NOMO-1 treated with dmso at 0.1 percent for 144 hours (cell line): ENCODE measurements around the gene DEFB132.

Experiments used
- DNase-seq: peaks from one replicate; lab custom pipeline; 2025; ENCODE audit not compliant: unreplicated experiment; lab: John Stamatoyannopoulos, UW

Gene DEFB132

GRCh38 chr20:263701-264100, 6.2 kb downstream of the DEFB132 start:
- DNase-seq = no peak

GRCh38 chr20:266596-267562, 9.4 kb downstream of the DEFB132 start:
- peak; percentile 85 for DNase-seq

- DNase-seq = no peak
Measured at GRCh38 chr20:270517-270916, 13.0 kb downstream of the DEFB132 start.

- no peak for DNase-seq
Measured at GRCh38 chr20:271069-271468, 13.5 kb downstream of the DEFB132 start.

GRCh38 chr20:271528-271927, 14.0 kb downstream of the DEFB132 start:
- DNase-seq = no peak

GRCh38 chr20:272718-273117, 15.2 kb downstream of the DEFB132 start:
- DNase-seq = no peak

GRCh38 chr20:273884-274283, 16.4 kb downstream of the DEFB132 start:
- DNase-seq = no peak

- DNase-seq = no peak
Measured at GRCh38 chr20:275791-276190, 18.3 kb downstream of the DEFB132 start.

GRCh38 chr20:276620-277495, 19.3 kb downstream of the DEFB132 start:
- DNase-seq = no peak

GRCh38 chr20:277496-277781, 19.9 kb downstream of the DEFB132 start:
- no peak for DNase-seq

GRCh38 chr20:278181-278580, 20.7 kb downstream of the DEFB132 start:
- DNase-seq = no peak

- no peak for DNase-seq
Measured at GRCh38 chr20:278607-279571, 21.4 kb downstream of the DEFB132 start.

- DNase-seq = no peak
Measured at GRCh38 chr20:284172-284571, 26.6 kb downstream of the DEFB132 start.

GRCh38 chr20:286508-286907, 29.0 kb downstream of the DEFB132 start:
- no peak for DNase-seq

- DNase-seq = no peak
Measured at GRCh38 chr20:288956-289692, 31.6 kb downstream of the DEFB132 start.

GRCh38 chr20:289693-290083, 32.2 kb downstream of the DEFB132 start:
- DNase-seq = no peak

GRCh38 chr20:290084-290831, 32.7 kb downstream of the DEFB132 start, which contains the start of gene C20orf96:
Gene C20orf96, minus strand, starts transcription at chr20:290750. Its CDS starts 140 bp downstream, at chr20:290610.
- peak; percentile 83 for DNase-seq

- DNase-seq = no peak
Measured at GRCh38 chr20:294602-295001, 37.1 kb downstream of the DEFB132 start.

GRCh38 chr20:295804-296203, 38.3 kb downstream of the DEFB132 start:
- DNase-seq = no peak
